Small intestine (tissue), 7 donors: ENCODE data around the gene MRPL14. TPM values are rescaled to one million over a fixed set of nuclear protein-coding genes. Genes with fewer than 3 reads are reported as not detected.

Source experiments
- DNase-seq, 2 donors: peaks; one replicate each; pipeline versions ENCODE4 v3.0.0 to v3.0.0-alpha.2; 2013
- FAIRE-seq: peaks from 2 replicates; lab custom pipeline; 2012; peaks lifted over from hg19 to GRCh38; lab: Jason Lieb, UNC
- H3K27ac ChIP-seq, 3 donors: one replicate each; pipeline ENCODE4 v1.5.1; 2013; ENCODE audit warnings: low read length in 2 of 3, mild to moderate bottlenecking in 2 of 3, control low read depth in 1 of 3, inconsistent platforms in 1 of 3, low read depth in 1 of 3, moderate library complexity in 1 of 3
- H3K27me3 ChIP-seq, 3 donors: one replicate each; pipeline ENCODE4 v1.6.1; 2013; ENCODE audit warnings: low read length in 3 of 3, inconsistent platforms in 1 of 3; ENCODE audit not compliant: control insufficient read depth in 3 of 3, insufficient read depth in 3 of 3
- H3K36me3 ChIP-seq, 3 donors: one replicate each; pipeline ENCODE4 v1.6.1; 2013; ENCODE audit warnings: low read length in 3 of 3, inconsistent platforms in 1 of 3, low read depth in 1 of 3, mild to moderate bottlenecking in 1 of 3, moderate library complexity in 1 of 3; ENCODE audit not compliant: control insufficient read depth in 3 of 3, insufficient read depth in 2 of 3
- H3K4me1 ChIP-seq, 3 donors: one replicate each; pipeline ENCODE4 v1.6.1; 2013; ENCODE audit warnings: low read length in 2 of 3, inconsistent platforms in 1 of 3, low read depth in 1 of 3, mild to moderate bottlenecking in 1 of 3, moderate library complexity in 1 of 3; ENCODE audit not compliant: control insufficient read depth in 3 of 3, insufficient read depth in 2 of 3
- H3K4me3 ChIP-seq, 3 donors: one replicate each; pipeline ENCODE4 v1.5.1; 2013; ENCODE audit warnings: low read length in 3 of 3, control low read depth in 1 of 3, inconsistent platforms in 1 of 3, low read depth in 1 of 3, mild to moderate bottlenecking in 1 of 3, moderate library complexity in 1 of 3
- H3K9me3 ChIP-seq, 2 donors: one replicate each; pipeline ENCODE4 v1.6.1; 2013; ENCODE audit warnings: low read depth in 1 of 2, low read length in 1 of 2; ENCODE audit not compliant: control insufficient read depth in 2 of 2, insufficient read depth in 1 of 2
- WGBS, 3 donors: extraction: QIAGEN DNeasy Blood & Tissue Kit; methylation state at CpG; one replicate each; pipeline ENCODE4 v1.1.7; 2013; 5-methylcytosine and 5-hydroxymethylcytosine counted together
- polyA plus RNA-seq, 4 donors: library from polyadenylated mRNA; stranded (reverse) in 3 of 4; unstranded in 1 of 4; fragments of 200-250 nt in 3 of 4; fragments of 120-200 nt in 1 of 4; gene quantifications; one replicate each; pipeline versions ENCODE4 v1.2.1 to v1.2.3, GENCODE V29; 2013
- donor health status: healthy with polysubstance abuse.
- donor health status: control.
- donor health status: control.
- donor health status: Bipolar disorder and iron deficiency.
- donor health status: healthy.

Gene MRPL14
- polyA plus RNA-seq, 4 donors: 48.7 to 116 (median 96.0) TPM

DNA sequence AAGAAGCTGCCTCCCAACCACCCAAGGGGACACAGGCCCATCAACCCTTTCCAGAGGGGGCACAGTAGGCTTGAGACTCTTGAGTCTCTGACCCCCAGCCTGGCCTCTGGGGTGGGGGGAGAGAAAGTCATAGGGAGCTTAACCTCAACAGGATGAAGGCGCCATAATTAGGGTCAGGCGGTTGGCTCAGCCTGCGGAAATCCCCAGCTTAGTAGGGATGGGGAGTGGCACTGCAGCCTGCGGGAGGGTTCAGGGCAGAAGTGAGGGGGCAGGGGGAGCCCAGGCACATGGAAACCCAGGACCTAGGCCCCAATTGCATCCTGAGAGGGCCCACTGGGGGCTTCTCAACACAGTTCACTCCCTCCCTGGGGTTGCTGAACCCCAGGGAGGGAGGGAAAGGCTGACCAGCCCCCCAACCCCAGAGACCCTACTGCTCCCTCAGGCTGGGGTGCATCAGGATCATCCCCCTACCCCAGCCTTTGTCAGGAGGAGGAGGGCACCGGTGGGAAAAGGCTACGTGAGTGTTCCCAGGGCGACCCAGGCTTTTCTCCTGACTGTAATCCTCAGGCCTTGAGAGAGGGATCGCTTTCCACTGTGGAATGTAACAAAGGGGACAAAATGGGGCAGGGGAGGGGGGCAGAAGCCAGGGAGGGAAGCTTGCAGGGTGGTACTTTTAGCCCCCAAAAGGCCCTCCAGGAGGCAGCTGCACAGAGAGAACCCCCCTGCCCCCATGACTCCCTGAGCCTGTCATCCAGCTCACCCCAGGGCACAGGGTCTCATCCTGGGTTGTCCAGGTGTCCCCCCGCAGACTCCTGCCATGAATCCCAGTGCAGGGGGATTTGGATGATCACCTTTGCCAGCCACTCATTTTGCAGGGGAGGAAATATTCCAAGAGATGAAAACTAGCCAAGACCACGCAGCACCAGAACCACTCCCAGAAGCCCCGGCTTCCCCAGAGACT, 46.4 kb downstream of the MRPL14 start:
- H3K27ac ChIP-seq: no peak overlapping the region
- H3K4me1 ChIP-seq: peaks cover 0 to 25% (median 4%) of the 10 kb centered on the region in 3 donors
- DNase-seq: no peak
- no peaks in the 10 kb centered on the region for H3K9me3 ChIP-seq
- no peak for FAIRE-seq
- WGBS, 3 donors: 76 to 85% (median 76%) methylated on average over 11 of the region's 11 CpGs
- no peaks in the 10 kb centered on the region for H3K27me3 ChIP-seq
- H3K36me3 ChIP-seq: no peaks in the 10 kb centered on the region
- no peak overlapping the region for H3K4me3 ChIP-seq

DNA sequence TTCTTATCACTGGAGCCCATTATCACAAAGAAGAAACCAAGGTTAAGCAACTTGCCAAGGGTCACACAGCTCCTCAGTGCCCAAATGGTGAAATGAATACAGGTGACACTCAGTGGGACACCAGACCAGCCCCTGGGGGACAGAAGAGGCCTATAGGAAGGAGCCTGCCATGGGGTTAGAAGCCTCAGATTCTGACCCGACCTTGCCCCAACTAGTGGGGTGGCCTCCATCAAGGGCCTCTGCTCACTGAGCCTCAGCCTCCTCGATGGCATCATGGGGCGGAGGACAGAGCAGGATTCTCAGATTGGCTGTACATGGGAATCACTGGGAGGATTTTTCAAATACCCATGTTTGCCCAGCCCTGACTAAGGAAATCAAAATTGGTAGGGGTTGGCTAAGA, 47.6 kb downstream of the MRPL14 start:
- no peak overlapping the region for H3K4me3 ChIP-seq
- no peaks in the 10 kb centered on the region for H3K36me3 ChIP-seq
- FAIRE-seq (no peak), DNase-seq (no peak)
- no peaks in the 10 kb centered on the region for H3K27me3 ChIP-seq
- 79 to 88% (median 82%) methylated on average over 3 of the region's 3 CpGs for WGBS, 3 donors
- no peaks in the 10 kb centered on the region for H3K9me3 ChIP-seq
- peaks cover 0 to 32% (median 4%) of the 10 kb centered on the region in 3 donors for H3K4me1 ChIP-seq
- no peak overlapping the region for H3K27ac ChIP-seq

DNA sequence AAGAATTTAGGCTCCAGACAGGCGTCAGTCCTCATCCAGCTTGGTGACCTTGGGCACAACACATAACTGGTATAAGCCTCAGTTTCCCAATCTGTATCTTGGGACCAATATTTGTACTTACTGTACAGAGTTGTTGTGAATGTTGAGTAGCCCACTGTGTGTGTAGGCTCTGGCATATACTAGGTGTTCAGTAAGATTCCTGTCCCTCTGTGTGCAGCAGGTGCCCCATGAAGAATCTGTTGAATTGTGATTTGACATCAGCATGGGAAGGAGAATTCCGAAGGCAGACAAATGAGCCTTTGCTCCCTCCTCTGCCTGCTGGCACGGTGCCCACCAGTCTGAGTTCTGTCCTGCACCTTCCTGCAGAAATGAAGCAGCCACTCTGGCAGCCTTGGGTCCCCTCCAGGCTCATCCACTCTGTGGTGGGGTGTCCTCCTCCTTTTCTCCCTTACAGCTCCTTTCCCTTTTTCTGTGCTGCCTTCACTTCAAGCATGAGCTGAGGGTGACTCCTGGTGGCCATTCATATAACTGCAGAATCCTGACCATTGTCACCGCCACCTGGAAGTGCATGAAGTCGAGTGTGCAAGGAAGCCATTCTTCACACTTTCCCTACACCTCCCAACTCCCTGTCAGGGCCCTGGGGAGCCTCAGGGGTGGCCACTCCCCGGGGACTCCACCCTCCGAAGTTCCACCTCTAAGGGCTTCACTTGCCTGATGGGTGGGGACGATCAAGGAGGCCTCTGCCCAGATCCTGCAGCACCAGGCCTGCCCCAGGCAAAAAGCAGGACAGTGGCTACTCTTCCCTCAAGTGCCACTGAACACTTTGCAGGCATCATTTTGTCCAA, 48.2 kb downstream of the MRPL14 start:
- WGBS, 3 donors: 12 to 25% (median 23%) methylated on average over 8 of the region's 8 CpGs
- peak; percentile 86 to 90 for DNase-seq
- no peak overlapping the region for H3K27ac ChIP-seq
- FAIRE-seq: no peak
- no peak overlapping the region for H3K4me3 ChIP-seq
- no peaks in the 10 kb centered on the region for H3K36me3 ChIP-seq
- H3K4me1 ChIP-seq: peaks cover 0 to 38% (median 4%) of the 10 kb centered on the region in 3 donors
- H3K9me3 ChIP-seq: no peaks in the 10 kb centered on the region
- no peaks in the 10 kb centered on the region for H3K27me3 ChIP-seq

DNA sequence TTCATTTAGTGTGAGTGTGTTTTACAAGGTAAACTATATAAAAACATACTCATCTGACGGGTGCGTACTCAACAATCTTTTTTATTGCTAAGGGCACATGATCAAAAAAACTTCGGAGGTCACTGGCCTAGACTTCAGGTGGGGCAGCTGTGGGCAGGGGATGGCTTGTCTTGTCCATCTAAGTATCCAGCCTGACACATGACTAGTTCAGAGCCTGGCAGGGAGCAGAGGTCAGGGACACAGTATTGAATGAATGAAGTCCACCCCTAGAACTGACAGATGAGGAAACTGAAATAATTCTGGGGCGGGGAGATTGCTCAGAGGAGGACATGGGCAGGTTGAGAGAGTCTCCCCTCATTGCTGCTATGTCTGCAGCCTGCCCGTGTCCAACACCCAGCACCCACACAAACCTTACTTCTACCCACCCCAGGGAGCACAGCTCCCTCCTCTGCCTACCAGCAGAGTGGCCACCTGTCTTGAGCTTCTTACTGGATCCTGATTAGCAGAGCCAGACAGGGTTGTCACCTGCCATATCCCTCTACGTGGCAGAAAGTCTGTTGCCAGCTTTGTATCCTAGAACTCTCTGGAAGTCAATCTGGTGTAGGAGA, 48.9 kb downstream of the MRPL14 start:
- Histone ChIP-seq H3K4me3 (no peak overlapping the region), H3K9me3 (no peaks in the 10 kb centered on the region), H3K4me1 (peaks cover 4 to 44% (median 5%) of the 10 kb centered on the region in 3 donors), H3K27ac (no peak overlapping the region), H3K27me3 (no peaks in the 10 kb centered on the region), H3K36me3 (no peaks in the 10 kb centered on the region)
- FAIRE-seq (no peak), DNase-seq (no peak)
- WGBS, 3 donors: 70 to 87% (median 83%) methylated on average over 6 of the region's 6 CpGs

DNA sequence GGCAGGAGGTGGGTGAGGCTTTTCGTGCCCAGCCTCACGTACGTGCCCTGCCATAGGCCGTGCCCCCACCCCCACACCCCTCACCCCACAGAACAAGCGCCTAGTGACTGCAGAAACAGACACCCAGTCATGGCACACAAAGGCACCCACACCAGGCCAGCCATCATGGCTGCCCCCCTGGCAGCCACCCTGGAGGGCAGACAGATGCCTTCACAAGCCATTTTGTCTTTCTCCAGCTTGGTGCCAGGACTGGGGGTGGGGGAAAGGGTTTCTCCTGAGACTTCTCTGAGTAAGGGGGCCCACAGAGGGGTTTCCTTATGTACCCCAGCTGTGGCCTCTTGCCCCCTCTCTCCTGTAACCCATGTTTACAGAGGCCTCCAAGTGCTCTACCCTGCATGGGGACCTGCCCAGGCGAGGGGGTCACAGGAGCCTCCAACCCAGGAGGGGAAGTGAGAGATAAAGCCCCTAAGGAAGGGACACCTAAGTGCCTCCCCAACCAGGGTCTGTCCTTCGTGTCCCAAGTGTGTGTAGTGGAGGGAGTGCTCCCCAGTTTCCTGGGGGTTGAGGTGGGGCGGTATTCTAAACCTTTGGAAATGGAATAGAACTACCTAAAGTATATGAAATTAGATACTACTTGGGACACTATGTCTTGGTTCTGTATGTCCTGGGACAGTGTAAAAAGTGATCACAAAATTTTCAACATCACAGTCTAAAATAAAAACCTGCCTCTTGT, 49.9 kb downstream of the MRPL14 start:
- peaks cover 4 to 51% (median 5%) of the 10 kb centered on the region in 3 donors for H3K4me1 ChIP-seq
- no peaks in the 10 kb centered on the region for H3K9me3 ChIP-seq
- no peaks in the 10 kb centered on the region for H3K27me3 ChIP-seq
- FAIRE-seq (no peak), DNase-seq (no peak)
- no peak overlapping the region for H3K4me3 ChIP-seq
- 39 to 73% (median 61%) methylated on average over 7 to 8 of the region's 8 CpGs for WGBS, 3 donors
- H3K27ac ChIP-seq: no peak overlapping the region
- H3K36me3 ChIP-seq: no peaks in the 10 kb centered on the region

DNA sequence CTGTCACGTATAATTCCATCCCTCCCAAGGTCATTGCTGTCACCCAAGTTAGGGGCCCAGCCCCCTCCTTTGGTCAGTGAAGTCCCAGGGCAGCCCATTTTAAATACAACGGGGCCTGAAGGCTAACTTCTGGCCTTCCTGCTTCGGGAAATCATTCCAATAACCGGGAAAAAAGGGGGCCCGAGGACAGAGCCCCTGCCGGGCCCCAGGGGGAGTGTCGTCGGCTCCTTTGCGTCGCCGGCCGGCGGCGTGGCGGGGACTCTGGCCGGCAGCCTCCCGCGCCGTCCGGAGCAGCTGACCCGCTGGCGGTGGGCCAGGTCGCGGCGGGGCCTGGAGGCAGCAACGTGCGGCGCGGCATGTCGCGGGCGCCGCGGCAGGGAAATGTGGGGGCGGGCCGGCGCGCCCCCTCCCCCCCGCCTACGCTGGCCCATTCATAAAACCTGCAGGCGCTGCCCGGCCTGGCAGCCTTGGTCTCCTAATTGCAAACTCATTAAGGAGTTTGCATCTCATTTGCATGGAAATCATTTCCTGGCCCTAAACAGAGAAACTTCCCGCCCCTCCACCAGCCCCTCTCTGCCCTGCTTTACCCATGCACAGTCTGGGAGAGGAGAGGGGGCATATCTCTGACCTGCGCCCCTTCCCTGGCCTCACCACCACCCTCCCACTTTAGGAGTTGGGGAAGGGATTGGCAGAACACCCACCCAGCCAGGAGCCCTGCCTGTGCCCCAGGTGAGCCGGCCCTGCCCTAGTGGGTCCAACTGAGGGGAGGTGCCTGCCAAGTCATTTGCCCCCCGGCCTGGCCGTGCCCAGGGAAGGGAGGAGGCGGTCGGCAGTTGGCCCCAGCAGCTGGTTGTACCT, 50.7 kb downstream of the MRPL14 start:
- Histone ChIP-seq H3K27me3 (no peaks in the 10 kb centered on the region), H3K9me3 (no peaks in the 10 kb centered on the region), H3K4me3 (no peak overlapping the region), H3K27ac (no peak overlapping the region), H3K36me3 (no peaks in the 10 kb centered on the region), H3K4me1 (peaks cover 4 to 52% (median 5%) of the 10 kb centered on the region in 3 donors)
- 6 to 12% (median 9%) methylated on average over 33 to 49 of the region's 49 CpGs for WGBS, 3 donors
- DNase-seq (peak; percentile 33 to 88), FAIRE-seq (no peak)

DNA sequence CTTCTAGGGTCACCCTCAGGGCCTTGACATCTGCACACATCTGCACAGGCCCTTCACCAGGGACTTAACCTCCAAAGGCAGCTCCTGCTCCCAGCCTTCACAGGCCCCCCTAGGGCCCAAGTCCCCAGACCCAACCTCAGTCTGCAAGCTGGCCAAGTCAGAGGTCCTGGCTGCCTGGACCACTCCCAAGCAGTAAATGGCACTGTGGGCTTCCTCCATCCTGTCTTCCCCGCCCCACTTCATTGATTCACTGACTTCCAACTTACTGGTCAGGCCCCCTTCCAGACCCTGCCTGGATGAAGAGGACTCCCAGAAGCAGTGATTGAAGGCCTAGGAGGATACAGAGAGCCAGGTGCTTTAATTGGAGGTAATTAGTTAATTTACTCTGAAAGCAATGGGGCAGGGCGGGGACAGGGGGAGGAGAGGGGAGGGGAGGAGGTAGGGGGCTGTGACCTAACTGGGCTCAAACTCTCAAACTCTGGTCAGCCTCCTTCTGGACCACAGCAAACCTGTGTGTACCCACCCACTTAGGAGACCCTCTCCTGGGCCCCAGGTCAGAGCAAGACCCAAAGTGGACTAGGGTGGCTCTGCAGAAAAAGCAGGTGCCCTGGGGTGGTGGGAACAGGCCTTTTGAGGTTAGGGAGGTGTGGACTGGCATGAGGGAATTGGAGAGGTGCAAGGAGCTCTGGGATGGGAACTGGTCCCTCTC, 51.5 kb downstream of the MRPL14 start:
- FAIRE-seq: no peak
- Histone ChIP-seq H3K27ac (no peak overlapping the region), H3K27me3 (no peaks in the 10 kb centered on the region), H3K9me3 (no peaks in the 10 kb centered on the region), H3K36me3 (no peaks in the 10 kb centered on the region), H3K4me1 (peaks cover 4 to 52% (median 5%) of the 10 kb centered on the region in 3 donors), H3K4me3 (no peak overlapping the region)
- WGBS, 3 donors: 92 to 100% (median 96%) methylated on average over 2 of the region's 2 CpGs
- DNase-seq: peak in 1 of 2 donors; percentile 28
